HG02642 (cell line): ENCODE measurements around the gene CASP1.
A peak's percentile ranks its signal among the peaks of the same experiment; 100 is the strongest.
"Not testable (repeated sequence)": the region's sequence is repeated elsewhere in the genome, so short reads cannot be mapped to it uniquely, and the experiment has no call there.

Source experiments
- ATAC-seq: cut with Tn5 transposase; IDR thresholded peaks from one replicate; pipeline ENCODE4 v1.9.1; 2021; ENCODE audit warnings: mild to moderate bottlenecking; ENCODE audit not compliant: unreplicated experiment, poor library complexity

Gene CASP1

DNA sequence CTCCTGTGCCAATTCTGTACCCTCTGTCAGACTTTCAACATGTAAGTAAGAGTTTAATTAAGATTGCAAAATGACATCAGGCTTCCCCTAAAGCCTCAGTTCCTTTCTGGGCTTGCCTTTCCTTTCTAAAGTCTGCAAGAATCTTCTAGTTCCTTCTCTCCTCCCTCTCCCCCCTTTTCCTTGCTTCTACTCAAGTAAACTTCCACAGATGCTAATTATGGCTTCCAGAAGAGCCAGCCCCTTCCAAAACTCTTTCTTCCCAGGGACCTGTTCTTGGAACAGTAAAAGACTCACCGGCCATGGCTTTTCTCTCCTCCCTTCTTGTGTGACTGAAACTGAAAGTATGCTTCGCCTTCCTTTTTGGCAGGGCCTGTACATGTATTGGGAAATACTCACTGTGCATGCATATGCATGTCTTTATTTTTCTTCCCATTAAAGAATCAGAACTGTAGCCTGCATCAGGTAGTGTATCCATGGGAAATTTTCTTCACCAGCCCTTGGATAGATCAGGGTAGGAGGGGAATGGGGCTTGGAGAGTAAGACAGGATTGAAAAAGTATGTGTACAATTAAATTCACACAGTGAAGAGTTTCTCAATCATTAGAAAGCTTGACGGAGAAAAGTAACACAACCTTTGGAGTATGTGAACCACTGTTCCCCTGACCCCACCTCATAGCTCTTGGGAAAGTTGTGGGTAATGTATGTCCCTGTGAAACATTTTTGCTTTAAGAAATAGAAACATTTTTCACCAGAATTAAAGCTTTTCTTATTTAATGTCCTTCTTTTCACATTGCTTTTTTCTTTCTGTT, at the start of gene CASP1:
Gene CASP1, minus strand, starts transcription at position 332 of the 808 bp plus-strand sequence. Its CDS starts 31 bp downstream, at position 301.
- ATAC-seq = peak; percentile 95

DNA sequence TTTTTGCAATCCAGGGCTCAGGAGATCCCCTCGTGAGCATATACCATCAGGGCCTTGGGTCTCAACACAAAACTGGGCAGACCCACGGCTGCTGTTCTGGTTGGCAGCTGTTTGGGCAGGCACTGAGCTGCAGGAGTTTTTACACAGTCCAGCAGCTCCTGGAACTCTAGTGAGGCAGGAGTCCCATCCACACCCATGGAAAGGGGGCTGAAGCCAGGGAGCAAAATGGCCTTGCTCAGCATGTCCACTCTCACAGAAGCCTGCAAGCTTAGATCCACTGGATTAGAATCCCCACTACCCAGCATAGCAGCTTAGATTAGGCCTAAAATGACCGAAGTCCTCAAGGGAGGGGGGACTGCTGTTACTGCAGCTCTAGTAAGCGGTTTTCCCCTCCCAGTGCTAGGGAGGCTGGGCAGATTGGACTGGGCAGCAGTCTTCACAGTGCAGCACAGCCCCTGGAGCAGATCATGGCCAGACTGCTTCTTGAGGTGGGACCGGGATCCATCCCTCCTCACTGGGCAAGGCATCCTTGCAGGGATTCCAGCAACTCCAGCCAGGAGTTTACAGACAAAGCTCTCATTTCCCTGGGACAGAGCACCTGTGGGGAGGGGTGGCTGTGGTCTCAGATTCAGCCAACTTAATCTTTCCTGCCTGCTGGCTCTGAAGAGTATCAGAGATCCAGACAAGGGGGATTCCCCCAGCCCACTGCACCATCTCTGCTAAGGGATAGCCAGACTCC, 46.6 kb upstream of the CASP1 start:
- ATAC-seq = no peak

DNA sequence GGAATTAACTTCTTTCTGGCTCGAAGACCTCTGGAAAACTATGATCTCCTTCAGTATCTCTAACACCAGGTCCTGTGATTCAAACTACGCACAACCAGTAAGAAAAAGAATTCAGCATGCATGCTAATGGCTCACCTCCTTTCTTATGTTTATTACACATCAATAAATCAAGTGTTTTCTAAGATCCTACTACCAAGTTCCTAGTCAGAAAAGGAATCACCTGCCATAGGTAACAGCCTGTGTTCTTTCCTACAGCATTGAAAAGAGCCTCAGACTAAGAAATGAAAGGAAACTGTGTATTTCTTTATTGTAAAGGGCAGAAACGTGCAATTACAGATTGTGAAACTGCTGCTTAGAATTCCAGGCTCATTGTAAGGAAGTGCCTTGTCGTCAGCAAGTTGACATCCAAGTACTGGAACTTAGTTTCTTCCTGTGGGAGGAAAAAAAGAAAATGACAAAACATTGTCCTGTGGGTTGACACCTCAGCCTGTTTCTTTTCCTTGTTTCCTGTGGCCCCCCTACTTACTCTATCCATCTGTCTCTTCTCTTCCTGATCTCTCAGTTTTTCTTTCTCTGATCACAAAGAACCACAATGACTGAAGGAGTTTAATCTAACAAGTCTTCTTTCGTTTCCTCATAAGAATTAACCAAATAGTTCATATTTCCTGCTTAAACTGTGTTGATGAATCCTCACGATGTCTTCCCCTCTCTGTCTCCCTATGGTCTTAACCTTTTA, 45.4 kb upstream of the CASP1 start:
- not testable (repeated sequence) for ATAC-seq

DNA sequence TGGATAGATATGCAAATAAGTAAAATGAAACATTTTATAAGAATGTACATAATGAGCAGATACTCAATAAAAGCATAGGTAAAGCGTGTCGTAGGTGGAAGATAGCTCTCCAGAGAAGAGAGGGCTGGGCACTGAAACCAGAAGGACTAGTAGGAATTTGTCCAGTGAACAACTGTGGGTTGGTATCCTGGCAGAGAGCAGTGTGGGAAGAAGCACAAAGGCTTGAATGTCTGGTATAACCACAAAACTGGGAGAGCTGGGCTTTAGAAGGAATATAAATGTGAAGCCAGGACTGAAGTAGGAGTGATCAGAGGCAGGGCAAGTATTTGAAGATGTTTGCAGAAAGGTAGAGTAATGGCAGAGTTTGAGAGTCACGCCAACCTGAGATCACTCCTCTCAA, 43.3 kb upstream of the CASP1 start:
- ATAC-seq = no peak

DNA sequence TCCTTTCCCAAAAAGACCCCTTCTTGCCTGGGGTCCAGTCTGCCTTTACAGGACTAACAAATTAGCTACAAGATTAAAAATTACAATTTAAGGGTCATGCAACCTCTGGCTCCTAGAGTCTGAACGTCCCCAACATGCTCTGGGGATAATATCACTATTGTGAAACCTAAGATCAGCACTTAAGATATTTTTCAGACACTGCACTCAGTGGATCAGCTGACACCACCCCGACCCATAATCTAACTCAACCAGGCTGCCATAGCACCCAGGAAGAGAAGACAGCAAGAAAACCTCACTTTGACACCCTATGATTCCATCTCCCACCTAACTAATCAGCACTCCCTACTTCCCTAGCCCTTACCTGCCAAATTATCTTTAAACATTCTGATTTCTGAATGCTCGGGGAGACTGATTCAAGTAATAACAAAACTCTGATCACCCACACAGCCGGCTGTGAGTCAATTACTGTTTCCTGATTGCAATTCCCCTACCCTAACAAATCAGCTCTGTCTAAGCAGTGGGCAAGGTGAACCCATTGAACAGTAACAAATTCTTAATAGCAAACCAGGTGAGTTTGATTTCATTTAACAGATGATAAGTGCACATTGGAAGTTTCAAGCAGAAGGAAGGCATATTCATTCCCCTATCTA, 42.3 kb upstream of the CASP1 start:
- not testable (repeated sequence) for ATAC-seq

DNA sequence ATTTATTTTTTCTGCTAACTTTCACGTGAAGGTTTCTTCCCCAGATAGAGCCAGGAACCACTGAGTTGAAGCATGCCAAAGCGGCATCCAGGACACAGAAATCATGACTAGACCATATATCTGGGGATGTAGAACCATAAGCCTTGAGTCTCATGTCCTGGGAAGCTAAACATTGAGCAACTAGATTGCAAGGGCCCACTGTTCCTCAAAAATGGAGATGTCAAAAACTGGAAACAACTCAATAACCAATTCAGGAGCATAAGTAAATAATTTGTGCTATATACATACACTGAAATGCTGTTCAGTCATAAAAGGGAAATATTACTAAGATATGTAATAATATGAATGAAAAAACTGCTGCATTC, 39.2 kb upstream of the CASP1 start:
- ATAC-seq = no peak

DNA sequence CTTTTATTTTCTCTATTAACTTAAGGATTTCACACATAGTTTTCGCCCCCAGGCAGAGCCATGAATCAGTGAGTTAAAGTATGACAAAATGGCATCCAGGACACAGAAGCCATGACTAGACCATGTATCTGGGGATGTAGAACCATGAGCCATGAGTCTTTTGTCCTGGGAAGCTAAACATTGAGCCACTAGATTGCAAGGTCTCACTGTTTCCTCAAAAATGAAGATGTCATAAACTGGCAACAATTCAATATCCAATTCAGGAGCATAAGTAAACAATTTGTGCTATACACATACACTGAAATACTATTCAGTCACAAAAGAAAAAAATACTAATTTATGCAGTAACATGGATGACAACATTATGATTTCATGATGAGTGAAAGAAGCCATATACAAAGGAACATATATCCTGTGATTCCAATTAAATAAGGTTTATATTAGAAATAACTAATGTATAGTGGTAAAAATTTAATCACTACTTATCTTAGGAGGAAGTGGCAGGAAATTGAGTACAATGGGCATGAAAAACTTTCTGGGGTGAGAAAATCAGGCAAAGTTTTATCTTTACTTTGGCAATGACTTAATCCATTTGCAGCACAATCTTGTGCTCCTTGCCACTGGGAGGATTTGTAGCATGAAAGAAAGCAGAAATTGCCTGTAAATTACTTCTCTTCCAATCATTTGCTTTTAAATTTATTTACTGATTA, 38.7 kb upstream of the CASP1 start:
- ATAC-seq = no peak

DNA sequence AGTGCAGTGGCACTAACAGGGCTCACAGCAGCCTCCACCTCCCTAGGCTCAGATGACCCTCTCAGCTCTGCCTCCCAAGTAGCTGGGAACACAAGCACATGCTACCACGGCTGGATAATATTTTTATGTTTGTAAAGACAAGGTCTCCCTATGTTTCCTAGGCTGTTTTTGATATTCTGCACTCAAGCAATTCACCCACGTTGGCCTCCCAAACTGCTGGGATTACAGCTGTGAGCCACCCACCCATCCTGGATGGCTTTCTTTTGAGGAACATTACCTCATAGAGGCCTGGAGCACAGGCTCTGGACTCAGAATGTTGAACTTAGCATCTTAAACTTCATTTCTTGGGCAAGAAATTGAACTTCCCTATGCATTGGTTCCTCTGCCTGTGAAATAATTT, 37.1 kb upstream of the CASP1 start:
- not testable (repeated sequence) for ATAC-seq

DNA sequence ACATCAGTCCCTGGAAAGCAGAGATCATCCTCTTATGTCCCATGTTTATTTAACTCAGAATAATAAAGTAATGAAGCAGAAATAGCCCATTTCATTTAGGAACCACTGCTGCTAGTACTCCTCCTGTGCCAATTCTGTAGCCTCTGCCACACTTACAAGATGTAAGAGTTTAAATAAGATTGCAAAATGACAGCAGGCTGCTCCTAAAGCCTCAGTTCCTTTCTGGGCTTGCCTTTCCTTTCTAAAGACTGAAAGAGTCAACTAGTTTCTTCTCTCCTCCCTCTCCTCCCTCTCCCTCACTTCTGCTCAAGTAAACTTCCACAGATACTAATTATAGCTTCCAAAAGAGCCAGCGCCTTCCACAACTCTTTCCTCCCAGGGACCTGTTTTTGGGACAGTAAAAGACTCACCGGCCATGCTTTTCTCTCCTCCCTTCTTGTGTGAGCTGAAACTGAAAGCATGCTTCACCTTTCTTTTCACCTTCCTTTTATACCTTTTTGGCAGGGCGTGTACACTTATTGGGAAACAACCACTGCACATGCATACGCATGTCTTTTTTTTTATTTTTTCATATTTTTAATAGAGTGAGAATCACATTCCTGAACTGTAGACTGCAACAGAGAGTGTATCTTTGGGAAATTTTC, 36.3 kb upstream of the CASP1 start:
- no peak for ATAC-seq

DNA sequence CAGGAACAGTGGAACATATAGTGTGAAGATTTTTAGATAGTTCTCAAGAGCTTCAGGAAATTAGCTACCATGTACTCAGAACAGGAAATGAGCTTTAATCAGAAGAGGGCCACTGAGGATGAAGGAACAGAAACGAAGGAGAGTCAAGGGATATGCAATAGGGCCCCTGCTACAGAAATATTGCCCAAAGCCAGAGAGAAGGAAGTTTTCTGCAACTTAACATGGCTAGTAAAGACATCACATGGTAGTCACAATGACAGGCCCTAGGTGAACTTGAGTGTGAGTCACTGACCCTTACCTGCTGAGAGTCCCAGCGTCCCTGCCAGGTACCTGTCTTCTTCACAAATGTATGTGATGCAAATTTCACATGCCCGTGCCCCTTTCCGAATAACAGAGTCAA, 35.4 kb upstream of the CASP1 start:
- no peak for ATAC-seq

DNA sequence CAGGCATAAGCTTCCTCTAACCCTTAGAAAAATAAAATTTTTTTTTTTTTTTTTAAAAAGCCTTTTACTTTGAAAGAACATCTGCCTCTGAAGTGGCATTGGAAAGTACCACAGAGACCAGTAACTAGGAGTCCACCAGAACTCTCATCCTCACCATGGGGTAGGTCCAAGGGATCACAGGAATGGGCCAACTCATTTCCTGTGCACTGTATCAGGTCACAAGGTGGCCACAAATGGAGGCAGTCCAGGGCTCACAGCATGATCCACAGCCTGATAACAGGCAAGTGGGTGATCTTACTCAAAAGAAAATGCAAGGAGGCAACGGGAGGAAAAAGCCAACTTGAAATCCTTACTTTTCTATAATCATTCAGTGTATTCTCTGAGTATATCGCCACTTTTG, 34.8 kb upstream of the CASP1 start:
- ATAC-seq = not testable (repeated sequence)

DNA sequence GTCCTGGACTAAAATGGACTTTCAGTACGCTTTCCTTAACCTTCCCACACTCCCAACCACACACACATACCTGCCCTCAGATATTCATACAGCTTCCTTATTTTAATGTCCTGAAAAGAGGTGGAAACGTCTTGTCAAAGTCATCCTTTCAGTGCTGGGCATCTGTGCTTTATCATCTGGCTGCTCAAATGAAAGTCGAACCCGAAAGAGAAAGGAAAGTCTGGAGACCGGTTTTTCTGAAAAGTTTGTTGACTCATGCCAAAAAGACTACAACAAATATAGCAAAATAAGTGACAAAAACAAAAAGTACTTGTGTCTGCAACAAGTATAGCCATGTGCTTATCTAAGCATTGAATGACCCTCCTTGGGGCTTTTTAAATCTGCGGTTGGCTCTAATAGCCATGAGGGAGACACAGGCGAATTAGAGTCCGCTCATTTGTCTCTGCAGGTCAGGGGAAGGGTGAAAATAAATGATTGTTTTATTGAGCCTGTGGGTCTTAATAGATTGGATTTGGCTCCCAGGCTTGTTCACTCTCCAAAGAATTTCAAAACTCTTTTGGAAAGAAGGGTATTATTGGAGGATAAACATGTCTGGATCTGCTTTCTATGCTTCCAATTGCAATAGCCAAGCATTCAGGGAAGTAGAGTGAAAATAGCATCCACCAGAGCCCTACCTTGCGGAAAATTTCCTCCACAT, 28.4 kb upstream of the CASP1 start:
- ATAC-seq = not testable (repeated sequence)

DNA sequence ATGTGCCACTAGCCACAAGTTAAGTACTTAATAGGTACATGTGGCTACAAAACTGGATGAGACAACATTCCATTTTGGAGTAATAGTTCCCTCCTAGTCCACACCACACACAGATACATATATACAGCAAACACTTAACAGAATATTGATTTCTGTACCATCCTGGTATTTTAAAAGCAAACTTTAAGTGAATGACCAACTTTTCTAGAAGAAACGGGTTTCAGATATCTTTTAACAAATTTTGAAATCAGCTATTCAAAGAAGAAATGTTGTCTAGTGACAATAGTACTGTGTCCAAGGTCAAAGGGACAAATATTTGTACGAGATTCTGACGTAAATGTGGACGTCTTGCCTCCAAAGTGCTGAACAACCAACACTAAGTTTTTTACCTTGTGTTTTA, 22.5 kb upstream of the CASP1 start:
- no peak for ATAC-seq

DNA sequence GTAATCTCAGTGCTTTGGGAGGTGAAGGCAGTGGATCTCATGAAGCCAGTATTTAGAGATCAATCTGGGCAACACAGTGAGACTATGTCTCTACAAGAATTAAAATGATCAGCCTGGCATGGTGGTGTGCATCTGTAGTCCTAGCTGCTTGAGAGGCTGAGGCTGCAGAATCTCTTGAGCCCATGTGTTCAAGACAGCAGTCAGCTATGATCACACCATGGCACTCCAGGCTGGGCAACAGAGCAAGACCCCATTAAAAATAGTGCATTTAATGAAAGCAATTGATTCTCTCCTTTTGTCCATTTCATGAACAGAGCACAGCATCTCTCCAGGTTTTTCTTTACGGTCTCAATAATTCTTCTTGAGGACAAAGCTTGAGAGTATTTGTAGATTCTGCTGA, 21.5 kb upstream of the CASP1 start:
- ATAC-seq = no peak

DNA sequence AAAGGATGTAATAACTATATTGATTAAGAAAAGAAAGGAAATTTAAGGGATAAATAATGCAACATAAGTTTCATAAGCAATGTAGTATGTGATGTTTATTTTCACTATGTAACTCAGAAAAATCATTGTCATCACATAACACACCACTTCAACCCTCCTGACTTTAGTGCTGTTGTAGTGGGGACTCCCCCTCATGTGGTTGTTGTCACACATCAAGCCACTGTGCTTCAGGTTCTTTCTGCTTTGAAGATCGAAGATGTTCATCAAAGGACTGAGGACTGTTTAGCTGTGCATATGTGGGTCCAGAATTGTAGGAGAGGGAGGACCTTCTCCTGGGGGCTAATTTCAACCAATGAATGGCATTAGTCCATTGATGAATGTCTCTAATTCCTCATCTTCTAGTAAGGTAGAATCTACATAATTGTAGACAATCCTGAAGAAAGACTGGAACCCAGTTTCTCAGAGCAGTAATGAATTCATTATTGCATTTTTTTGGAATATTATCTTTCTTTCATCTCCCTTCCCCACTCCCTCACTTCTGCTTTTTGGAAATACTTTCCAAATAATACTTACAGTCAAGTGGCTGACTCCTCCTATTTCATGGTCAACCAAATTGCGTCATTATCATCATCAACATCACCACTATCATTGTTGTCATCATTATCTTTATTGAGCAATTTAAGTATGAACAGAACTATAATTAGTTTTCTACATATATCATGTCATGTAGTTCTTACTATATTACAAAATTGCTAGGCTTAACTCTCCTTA, 20.0 kb upstream of the CASP1 start:
- ATAC-seq = no peak

DNA sequence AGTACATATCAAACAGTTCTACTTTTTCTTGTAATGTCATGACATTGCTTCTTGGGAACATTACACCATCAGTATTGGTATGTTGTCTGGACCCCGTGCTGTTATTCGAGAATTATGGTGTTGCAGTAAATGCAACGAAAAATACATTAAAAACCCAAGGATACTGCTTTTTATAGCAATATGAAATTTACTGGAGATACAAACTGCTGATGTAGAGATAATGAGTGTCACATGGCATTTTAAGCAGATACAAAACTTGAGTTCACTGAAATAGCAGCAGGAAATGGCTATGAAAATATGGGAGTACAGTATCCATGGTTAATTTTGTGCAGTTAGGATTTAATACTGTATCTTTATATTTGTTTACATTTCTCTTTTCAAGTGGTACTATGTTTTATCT, 17.5 kb upstream of the CASP1 start:
- no peak for ATAC-seq

DNA sequence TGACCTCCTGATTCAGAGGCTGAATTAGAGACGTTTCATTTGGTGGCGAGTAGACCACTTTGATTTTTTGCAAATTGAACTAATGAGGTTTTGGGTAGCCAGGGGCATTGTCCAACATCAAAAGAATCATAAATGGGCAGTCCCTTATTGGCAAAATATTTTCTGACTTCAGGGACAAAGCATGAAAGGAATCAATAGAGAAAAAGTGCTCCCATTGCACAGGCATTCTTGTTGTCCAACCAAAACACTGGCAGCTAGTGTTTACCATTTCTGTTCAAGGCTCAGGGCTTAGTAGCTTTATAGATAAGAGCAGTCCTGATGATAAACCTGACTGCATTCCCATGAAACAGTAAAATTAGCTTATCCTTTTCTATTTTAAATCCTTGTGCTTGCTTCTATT, 16.6 kb upstream of the CASP1 start:
- no peak for ATAC-seq

DNA sequence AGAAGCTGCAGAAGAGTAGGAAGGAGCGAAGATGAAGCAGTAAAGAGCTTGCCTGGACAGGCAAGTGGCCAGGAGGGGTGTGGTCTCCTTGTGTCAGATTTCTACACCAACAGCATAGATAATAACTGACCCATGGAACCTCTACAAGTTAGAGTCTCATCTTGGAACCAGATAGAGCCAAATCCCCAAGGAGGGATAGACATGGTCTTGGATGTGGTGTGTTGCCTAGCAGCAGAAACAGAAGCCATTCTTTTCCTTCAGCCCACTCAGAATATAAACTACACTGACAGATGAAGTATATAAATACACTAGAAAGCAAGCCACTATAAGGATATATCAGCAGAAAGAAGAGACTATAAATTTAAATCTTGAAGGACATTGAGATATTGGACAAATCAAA, 14.5 kb upstream of the CASP1 start:
- ATAC-seq = no peak
